IPS-11a (cell line): ENCODE results near the gene ATP2C1.

Experiments
- H3K4me3 ChIP-seq: one replicate; pipeline ENCODE4 v1.5.1; 2013; ENCODE audit warnings: low read depth, low read length, control low read depth

The ATP2C1 gene

DNA sequence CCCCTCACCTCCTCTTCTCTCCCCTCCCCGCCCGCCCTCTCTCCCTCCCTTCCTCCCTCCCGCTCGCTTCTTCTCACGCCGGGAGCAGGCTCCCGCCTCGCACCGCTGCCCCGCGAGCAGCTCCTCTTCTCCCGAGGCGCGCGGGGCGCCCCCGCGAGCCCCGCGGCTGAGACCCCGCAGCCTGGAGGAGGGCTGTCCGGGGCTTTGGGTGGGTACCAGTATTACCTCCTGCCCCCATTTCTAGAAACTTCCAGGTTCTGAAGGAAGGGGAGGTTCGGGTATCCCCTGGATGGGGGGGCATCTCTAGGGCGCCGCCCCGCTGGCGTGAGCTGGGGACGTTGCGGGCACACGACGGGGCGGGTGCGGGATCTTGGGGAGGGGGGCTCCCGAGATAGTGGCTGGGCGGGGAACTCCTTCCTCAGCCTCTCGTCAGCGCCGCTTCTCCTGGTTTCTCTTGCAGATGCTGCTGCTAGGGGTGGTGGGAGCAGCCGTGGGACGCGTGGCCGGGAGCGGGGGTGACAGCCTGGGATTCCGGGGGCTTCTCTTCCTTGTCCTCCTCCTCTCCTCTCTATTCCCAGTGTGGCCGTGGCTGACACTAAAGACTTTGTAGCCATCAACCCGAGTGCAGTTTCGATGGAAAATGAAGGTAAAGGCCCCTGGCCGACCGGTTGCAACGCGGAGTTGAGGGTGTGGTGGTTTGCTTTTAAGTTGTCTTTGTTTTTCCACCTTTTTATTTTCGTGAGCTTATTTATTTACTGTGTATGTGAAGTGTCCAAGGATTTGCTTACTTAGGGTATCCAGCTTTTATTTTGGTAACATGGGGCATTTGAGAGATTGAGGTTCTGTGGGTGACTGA lies 474 bp downstream of the ATP2C1 start:
- peak overlapping the region; percentile 95 for H3K4me3 ChIP-seq

DNA sequence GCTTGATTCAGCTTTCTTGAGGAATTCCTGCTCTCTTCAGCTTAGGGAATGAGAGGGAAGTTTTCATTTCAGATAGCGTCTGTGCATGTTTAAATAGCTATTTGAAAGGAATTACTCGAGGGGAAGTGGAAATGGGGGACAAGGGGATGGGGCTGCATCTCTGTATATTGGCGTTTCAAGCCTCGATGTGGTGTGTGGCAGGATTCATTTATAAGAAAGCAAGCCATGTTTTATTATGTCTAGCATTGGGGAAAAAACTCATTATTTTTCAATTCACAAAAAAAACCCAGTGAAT lies 1.0 kb downstream of the ATP2C1 start:
- peak overlapping the region; percentile 95 for H3K4me3 ChIP-seq

DNA sequence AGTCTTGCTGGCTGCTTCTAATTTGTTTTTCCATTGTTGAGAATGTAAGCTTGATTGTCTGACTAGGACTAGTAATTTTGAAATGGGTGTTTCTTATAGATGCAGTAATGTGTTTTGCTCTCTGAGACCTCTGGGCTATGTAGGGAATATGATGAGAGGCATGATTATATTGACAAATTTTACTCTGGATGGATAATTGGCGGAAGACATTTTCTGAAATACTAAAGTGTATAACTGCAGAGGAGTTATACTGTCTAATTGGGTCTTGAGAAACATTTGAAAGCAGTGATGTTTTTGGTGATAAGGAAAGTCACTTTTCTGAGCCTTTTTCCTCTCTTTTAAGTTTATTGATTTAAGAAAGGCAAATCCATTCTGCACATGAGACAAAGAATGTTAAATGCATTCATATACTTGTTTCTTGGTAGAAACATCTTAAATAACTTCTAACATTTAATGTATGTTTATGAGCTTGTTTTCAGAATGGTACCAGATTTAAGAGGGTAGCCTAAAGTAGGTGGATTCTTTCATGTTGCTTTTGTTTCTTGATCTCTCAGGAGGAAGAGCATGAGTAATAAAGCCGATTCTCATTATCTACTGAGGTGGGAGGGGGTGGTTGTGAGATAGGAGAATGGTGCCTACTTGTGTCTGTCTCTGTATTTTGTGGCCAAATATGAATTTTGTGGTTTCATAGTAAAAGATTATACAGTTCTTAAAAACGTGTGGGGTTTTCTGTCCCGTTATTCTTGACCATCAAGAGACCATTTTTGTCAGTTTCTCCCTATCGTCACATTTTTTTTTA lies 2.0 kb downstream of the ATP2C1 start:
- peak overlapping the region; percentile 10 for H3K4me3 ChIP-seq

DNA sequence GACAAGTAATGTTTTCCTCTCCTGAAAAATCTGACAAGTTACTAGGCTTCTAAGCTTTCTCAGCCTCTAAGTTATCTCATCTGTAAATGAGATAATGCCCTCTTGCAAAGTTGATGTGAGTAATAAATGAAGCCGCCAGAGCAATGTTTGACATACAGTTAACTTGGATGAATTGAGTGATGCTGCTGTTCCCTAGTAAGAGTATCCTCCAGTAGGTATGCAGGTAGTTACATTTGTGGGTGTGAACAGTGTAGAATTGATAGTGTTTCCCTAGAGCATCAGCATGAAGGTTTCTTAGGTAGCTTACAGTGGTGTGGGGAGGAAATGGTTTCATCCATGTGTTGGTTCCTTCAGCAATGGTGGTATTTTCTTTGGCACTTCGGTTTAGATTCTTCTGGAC lies 3.4 kb downstream of the ATP2C1 start:
- H3K4me3 ChIP-seq, result no peak overlapping the region

DNA sequence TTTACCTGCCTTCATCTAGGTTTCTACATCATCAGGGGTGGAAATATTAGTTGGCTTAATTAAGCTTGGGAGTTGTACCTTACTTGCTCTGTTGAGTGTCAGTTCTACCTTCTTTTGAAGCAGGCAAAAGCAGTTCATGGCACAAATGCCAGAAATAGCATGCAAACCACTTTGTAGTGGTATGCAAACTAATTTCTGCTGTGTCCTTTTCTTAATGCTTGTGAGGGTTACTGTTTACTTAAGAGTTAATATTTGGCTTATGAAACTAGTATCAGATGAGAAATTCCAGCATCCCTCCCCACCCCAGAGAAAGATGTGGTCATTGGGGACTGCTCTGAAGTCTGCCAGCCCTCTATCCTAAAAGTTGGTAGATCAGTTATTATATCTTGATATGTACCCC lies 7.1 kb downstream of the ATP2C1 start:
- H3K4me3 ChIP-seq, result no peak overlapping the region

DNA sequence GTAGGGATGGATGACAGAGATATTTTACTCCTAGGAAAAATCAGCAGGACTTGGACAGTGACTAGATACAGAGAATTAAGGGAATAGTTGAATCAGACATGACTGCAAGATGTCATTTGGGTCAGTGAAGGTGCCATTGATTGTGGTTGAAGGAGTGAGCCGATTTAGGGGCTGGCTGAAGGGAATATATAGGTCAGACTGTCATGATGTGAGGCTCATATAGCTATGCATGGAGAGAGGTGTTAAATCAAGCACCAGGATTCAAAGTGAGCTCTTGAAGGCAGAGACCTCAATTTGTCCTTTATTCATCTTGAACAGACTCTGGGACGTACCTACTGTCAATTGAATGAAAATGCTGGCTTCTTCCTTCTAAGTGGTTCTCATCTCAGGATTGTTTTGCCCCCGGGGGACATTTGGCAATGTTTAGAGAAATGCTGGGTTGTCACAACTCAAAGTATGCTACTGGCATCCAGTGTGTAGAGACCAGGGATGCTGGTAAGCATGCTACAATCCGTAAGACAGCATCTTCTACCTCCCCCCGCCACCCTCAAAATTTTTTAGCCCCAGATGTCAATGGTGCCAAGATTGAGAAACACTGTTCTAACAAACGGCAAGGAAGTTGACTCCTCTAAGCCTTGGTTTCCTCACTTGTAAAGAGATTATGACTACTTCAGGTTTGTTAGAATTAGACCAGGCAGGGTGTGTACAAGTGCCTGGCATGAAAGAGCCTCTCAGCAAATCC lies 7.8 kb downstream of the ATP2C1 start:
- no peak overlapping the region for H3K4me3 ChIP-seq

- H3K4me3 ChIP-seq, result no peak overlapping the region
Measured at GRCh38 chr3:130903412-130903908, 9.6 kb downstream of the ATP2C1 start.

DNA sequence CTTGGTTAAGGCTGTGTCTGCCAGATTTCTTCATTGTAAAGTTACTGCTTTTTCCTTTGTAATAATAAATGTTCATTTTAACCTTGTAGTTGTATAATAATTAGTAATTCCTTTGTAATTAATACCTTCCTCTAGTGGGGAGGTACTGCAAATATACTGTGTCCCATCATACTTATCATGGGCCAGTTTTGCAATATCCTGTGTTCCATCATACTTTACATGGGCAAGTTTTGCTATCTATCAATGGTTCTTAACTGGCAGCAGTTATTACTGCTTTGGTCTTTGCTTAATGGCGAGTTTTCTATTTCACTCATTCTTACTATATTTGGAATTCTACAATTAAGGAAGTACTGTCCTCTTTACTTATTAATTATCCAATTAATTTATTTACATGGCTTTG lies 10.6 kb downstream of the ATP2C1 start:
- no peak overlapping the region for H3K4me3 ChIP-seq

DNA sequence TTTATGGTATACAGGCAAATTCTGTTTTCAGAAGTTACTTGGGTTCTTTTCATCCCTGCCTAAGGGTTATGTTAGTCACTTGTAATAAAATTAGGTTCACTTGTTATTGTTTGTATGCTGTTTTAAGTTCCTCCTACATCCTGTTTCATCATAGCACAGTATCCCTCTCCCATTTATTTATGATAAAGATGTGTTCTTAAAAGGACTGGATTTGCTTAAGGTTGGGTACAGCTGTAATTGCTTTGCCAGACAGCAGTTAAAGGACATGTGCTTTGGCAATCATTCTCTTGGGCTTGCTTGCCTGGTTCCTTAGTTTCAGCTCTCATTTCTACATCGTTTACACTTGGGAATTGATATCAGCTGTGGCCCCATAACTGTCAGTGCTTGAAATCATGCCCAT lies 11.7 kb downstream of the ATP2C1 start:
- H3K4me3 ChIP-seq, result no peak overlapping the region

DNA sequence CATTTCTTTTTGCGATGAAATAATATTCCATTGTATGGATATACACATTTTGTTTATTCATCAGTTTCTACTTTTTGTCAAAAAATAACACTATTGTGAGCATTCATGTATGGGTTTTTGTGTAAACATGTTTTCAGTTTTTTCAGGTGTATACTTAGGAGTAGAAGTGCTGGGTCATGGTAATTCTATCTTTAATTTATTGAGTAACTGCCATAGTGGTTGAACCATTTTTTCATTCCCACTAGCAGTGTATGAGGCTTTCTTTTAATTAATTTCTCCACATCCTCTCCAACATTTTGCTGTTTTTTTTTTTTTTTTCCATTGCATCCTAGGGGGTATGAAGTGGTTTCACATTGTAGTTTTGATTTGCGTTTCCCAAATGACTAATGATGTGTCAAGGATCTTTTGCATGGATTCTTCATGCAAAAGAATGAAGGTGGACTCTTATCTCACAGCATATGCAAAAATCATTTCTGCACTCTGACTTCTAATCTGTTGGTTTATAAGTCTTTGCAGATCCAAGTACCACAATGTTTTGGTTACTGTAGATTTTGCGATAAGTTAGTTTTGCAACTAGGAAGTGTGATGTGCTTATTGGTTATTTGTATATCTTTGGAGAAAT lies 12.6 kb downstream of the ATP2C1 start:
- H3K4me3 ChIP-seq, result no peak overlapping the region

DNA sequence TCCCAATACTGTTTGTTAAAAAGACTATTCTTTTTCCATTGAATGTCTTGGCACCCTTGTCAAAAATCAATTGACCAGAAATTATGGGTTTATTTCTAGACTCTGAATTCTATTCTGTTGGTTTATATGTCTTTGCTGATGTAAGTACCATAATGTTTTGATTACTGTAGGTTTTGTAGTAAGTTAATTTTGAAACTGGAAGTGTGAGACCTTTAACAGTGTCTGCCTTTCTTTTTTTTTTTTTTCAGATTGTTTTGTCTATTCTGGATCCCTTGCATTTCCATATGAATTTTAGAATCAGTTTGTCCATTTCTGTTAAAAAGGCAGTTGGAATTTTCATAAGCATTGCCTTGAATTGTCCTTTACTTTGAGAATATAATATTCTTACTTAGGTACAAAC lies 13.6 kb downstream of the ATP2C1 start:
- no peak overlapping the region for H3K4me3 ChIP-seq

DNA sequence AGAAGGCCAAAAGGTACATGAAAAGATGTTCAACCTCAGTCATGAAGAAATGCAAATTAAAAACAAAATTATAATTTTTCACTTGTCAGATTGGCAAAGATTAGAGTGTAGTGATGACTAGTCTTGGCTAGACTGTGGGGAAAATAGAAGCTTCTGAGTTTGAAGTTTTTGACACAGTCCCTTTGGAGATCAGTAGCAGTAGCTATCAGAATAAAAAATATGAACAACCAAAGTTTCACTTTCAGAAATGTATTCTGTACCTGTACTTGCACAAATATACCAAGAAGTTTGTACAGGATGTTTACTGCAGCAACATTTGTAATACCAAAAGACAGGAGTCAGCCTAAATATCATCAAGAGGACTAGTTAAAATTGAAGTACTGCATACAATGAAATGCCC lies 14.1 kb downstream of the ATP2C1 start:
- no peak overlapping the region for H3K4me3 ChIP-seq

DNA sequence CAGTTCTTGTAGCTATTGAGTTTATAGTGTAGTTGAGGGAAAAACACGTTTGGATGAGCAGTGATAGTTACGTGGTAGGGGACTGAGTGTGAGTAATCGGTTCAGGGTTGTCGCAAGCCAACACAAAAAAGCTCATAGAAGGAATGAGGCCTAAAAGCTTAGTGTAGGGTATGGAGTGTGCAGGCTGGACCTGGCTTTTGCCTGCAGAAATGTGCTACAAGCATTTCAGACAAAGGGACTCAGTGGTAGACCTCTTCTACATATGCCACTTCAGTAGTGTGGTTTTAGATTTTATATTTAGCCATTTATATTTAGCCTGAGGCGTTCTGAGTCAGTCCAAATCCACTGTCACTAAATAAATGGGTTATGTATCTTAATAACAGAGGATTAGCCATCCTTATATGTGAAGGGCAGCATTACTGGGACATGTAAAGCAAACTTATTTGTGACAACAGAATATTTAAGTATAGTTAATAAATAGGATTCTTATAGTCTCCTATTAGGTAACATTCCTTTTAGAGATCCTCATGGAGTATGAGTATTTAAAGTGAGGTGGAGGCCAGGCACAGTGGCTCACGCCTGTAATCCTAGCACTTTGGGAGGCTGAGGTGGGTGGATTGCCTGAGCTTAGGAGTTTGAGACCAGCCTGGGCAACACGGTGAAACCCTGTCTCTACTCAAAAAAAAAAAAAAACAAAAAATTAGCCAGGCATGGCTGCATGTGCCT lies 21.8 kb downstream of the ATP2C1 start:
- no peak overlapping the region for H3K4me3 ChIP-seq

DNA sequence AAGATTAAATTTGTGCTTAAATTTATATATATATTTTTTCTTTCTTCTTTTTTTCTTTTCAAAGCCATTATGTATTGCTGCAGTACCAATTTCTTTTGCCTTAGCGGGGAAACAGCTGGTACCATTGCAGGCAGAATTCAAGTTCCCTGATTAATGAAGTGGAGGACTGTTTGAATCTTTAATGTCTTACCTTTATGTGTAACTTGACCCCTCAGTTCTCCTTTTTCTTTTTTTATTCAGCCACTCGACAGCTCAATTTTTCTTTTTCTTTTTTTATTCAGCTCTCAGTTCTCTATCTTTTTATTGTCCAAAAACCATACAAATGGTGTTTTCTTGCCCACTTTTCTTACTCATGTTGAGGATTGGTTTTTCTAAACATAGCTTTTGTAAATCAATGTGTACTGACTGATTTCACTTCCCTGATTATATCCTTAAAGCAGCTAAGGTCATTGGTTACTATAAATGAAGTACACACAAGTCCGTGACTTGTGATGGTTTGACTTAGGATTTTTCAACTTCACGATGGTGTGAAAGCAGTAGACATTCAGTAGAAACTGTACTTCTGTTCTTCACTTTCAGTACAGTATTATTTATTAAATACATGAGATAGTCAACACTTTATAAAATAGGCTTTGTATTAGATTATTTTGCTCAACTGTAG lies 22.8 kb downstream of the ATP2C1 start:
- no peak overlapping the region for H3K4me3 ChIP-seq

- no peak overlapping the region for H3K4me3 ChIP-seq
Measured at GRCh38 chr3:130918328-130918727, 24.4 kb downstream of the ATP2C1 start.

GRCh38 chr3:130925628-130926027 lies 31.7 kb downstream of the ATP2C1 start:
- H3K4me3 ChIP-seq, result no peak overlapping the region

GRCh38 chr3:130926504-130926903 lies 32.6 kb downstream of the ATP2C1 start:
- no peak overlapping the region for H3K4me3 ChIP-seq

- H3K4me3 ChIP-seq, result no peak overlapping the region
Measured at GRCh38 chr3:130929804-130930203, 35.9 kb downstream of the ATP2C1 start.

DNA sequence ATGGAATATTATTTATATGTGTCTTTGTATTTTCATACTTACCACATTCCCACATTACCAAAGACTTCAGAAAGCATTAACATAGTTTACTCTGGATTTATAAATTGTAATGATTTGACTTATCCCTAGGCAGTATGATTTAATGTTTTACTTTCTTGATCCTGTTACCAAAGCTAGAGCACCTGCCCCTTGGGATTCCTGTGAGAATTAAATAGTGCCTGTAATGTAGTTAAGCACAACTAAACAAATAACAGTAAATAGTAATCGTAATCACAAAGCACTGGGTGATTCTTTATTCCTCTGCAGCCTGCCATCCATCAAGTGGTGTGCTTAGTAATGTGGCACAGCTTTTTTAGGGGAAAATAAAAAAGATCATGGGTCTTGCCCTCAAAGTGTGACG lies 39.1 kb downstream of the ATP2C1 start:
- H3K4me3 ChIP-seq, result no peak overlapping the region

DNA sequence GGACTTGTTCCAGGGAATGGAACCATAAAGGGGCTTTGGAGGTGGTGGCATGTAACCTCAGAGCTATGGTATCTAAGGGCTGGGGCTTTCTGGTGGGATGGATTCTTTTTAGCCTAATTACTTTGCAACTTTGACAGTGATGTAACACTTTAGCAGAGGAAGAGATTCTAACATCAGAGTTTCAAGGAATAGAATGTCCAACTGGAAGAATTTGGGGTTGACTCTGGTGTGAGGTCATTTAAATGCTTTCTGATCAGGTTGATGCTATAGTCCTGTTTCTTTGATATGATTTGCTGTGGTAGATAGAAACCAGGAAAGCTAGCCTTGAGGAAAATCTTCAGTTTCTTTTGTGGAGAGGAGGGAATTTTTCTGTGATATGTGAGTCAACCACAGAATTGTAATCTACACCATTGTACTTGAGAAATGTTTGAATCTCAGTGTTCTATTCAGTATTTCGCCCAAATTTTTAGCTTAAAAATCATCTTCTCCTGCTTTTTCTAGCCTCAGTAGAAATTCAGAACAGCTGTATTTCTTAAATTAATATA lies 40.0 kb downstream of the ATP2C1 start:
- no peak overlapping the region for H3K4me3 ChIP-seq
